Fibroblast of mammary gland (primary cell): ENCODE measurements around the gene CLEC4M.

Experiments
- DNase-seq: peaks from one replicate; pipeline ENCODE4 v3.0.0-alpha.2; 2010; ENCODE audit warnings: low read depth
- H3K4me3 ChIP-seq: 2 replicates; pipeline ENCODE4 v1.5.1; 2011; ENCODE audit warnings: low read depth, mild to moderate bottlenecking, low read length, moderate library complexity; ENCODE audit not compliant: control insufficient read depth
- TF ChIP-seq, protein P1 (sequence below): conservative IDR thresholded peaks from 2 replicates; pipeline ENCODE4 v1.5.1; 2011; ENCODE audit warnings: low read depth, low read length, inconsistent platforms; ENCODE audit not compliant: control insufficient read depth, insufficient read depth

The CLEC4M gene

DNA sequence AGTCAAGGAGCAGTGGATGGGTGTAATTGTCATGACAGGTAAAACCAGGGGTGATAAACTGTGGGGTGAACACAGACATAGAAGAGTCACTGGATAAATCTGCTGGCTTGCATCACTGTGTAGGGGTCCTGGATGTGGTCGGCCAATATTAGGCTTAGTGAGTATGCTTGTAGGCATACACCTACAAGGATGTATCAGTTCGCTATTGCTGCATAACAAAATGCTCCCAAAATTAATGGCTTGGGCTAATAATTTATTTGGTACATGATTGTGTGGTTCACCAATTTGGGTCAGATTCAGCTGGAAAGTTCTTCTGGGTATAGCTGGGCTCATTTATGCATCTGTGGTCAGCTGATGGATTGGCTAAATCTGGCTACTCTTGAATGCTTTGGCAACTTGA is 55.8 kb downstream of the CLEC4M start:
- no peak overlapping the region for H3K4me3 ChIP-seq
- TF ChIP-seq, protein P1, sequence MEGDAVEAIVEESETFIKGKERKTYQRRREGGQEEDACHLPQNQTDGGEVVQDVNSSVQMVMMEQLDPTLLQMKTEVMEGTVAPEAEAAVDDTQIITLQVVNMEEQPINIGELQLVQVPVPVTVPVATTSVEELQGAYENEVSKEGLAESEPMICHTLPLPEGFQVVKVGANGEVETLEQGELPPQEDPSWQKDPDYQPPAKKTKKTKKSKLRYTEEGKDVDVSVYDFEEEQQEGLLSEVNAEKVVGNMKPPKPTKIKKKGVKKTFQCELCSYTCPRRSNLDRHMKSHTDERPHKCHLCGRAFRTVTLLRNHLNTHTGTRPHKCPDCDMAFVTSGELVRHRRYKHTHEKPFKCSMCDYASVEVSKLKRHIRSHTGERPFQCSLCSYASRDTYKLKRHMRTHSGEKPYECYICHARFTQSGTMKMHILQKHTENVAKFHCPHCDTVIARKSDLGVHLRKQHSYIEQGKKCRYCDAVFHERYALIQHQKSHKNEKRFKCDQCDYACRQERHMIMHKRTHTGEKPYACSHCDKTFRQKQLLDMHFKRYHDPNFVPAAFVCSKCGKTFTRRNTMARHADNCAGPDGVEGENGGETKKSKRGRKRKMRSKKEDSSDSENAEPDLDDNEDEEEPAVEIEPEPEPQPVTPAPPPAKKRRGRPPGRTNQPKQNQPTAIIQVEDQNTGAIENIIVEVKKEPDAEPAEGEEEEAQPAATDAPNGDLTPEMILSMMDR = no peak
- no peak for DNase-seq
